IPS DF 6.9 (cell line): Measurements from ENCODE around the gene NEIL1.
"Not testable (repeated sequence)": the region's sequence is repeated elsewhere in the genome, so short reads cannot be mapped to it uniquely, and the experiment has no call there.

Experiments used
- DNase-seq: peaks from one replicate; pipeline ENCODE4 v3.0.0-alpha.2; 2013; ENCODE audit warnings: low read depth, low spot score
- H3K27ac ChIP-seq: one replicate; pipeline ENCODE4 v1.5.1; 2013; ENCODE audit warnings: low read length, control low read depth
- H3K27me3 ChIP-seq: 2 replicates; pipeline ENCODE4 v1.6.1; 2013; ENCODE audit warnings: mild to moderate bottlenecking, low read length; ENCODE audit not compliant: control insufficient read depth, insufficient read depth
- H3K36me3 ChIP-seq: 2 replicates; pipeline ENCODE4 v1.6.1; 2013; ENCODE audit warnings: low read length; ENCODE audit not compliant: control insufficient read depth, insufficient read depth
- H3K4me1 ChIP-seq: 2 replicates; pipeline ENCODE4 v1.6.1; 2013; ENCODE audit warnings: low read length; ENCODE audit not compliant: control insufficient read depth, insufficient read depth
- H3K4me3 ChIP-seq: 2 replicates; pipeline ENCODE4 v1.5.1; 2013; ENCODE audit warnings: mild to moderate bottlenecking, low read length
- H3K9me3 ChIP-seq: 2 replicates; pipeline ENCODE4 v1.6.1; 2013; ENCODE audit warnings: low read length, inconsistent platforms; ENCODE audit not compliant: control insufficient read depth, insufficient read depth
- WGBS: extraction: QIAGEN DNeasy Blood & Tissue Kit; methylation state at CpG from one replicate; pipeline ENCODE4 v1.1.7; 2013; ENCODE audit warnings: mixed read lengths, missing lambda C conversion rate; ENCODE audit not compliant: insufficient read length, insufficient coverage; 5-methylcytosine and 5-hydroxymethylcytosine counted together

The NEIL1 gene

GRCh38 chr15:75313116-75313845, 33.6 kb upstream of the NEIL1 start:
- no peak for DNase-seq
- Histone ChIP-seq H3K27ac (no peak overlapping the region), H3K4me3 (no peak overlapping the region), H3K36me3 (no peaks in the 10 kb centered on the region), H3K27me3 (no peaks in the 10 kb centered on the region), H3K9me3 (no peaks in the 10 kb centered on the region), H3K4me1 (no peaks in the 10 kb centered on the region)
- WGBS, result no CpG with 5 or more reads among the region's 13 CpGs

- H3K27me3 ChIP-seq, result no peaks in the 10 kb centered on the region
- H3K36me3 ChIP-seq, result no peaks in the 10 kb centered on the region
- no peaks in the 10 kb centered on the region for H3K9me3 ChIP-seq
- WGBS, result no CpG with 5 or more reads among the region's 5 CpGs
- no peak overlapping the region for H3K27ac ChIP-seq
- no peaks in the 10 kb centered on the region for H3K4me1 ChIP-seq
- no peak overlapping the region for H3K4me3 ChIP-seq
- no peak for DNase-seq
These were observed 32.1 kb upstream of the NEIL1 start for GRCh38 chr15:75314552-75315290.

DNA sequence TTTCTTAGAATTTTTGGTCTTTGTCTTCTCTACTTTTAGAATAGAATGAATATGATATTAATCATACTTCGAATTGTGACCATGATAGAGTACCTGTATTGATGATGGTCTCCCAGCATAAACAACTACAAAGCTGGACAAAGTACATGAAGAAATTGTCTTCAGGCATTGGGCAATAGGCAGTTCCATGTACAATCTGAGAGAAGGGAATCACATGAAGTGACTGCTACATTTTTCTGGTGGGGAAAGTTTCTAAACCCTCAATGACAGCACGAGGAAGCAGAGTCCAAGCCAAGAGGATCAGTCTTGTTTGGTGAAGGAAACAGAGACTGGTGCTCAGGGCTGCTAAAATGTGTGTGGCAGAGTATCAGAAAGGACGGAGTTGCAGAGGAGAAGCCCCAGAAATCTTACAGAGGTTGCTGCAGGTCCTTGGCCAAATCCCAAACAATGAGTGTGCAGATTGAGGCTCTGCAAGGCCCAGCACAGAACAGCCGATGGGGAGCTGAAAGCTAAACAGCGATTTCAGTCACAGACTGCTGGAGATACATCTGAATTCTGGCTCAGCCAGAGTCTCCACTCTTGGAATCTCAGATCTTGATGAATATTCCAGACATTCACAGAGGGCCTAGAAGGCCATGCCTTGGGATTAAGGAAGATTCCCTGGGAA, 27.5 kb upstream of the NEIL1 start:
- not testable (repeated sequence) for H3K4me3 ChIP-seq, H3K4me1 ChIP-seq, DNase-seq, H3K27ac ChIP-seq, H3K27me3 ChIP-seq, H3K36me3 ChIP-seq, H3K9me3 ChIP-seq
- no CpG with 5 or more reads among the region's 5 CpGs for WGBS

- no peak overlapping the region for H3K27ac ChIP-seq
- H3K27me3 ChIP-seq, result no peaks in the 10 kb centered on the region
- no peaks in the 10 kb centered on the region for H3K36me3 ChIP-seq
- H3K4me3 ChIP-seq, result no peak overlapping the region
- no peaks in the 10 kb centered on the region for H3K4me1 ChIP-seq
- H3K9me3 ChIP-seq, result no peaks in the 10 kb centered on the region
- 100% methylated on average over 5 of the region's 6 CpGs for WGBS
- DNase-seq, result no peak
These were observed 25.1 kb upstream of the NEIL1 start for GRCh38 chr15:75321711-75322110.

- no CpG with 5 or more reads among the region's 4 CpGs for WGBS
- no peaks in the 10 kb centered on the region for H3K9me3 ChIP-seq
- H3K4me1 ChIP-seq, result no peaks in the 10 kb centered on the region
- no peaks in the 10 kb centered on the region for H3K36me3 ChIP-seq
- no peak overlapping the region for H3K27ac ChIP-seq
- no peak for DNase-seq
- no peak overlapping the region for H3K4me3 ChIP-seq
- H3K27me3 ChIP-seq, result no peaks in the 10 kb centered on the region
These were observed 20.9 kb upstream of the NEIL1 start for GRCh38 chr15:75325922-75326321.

DNA sequence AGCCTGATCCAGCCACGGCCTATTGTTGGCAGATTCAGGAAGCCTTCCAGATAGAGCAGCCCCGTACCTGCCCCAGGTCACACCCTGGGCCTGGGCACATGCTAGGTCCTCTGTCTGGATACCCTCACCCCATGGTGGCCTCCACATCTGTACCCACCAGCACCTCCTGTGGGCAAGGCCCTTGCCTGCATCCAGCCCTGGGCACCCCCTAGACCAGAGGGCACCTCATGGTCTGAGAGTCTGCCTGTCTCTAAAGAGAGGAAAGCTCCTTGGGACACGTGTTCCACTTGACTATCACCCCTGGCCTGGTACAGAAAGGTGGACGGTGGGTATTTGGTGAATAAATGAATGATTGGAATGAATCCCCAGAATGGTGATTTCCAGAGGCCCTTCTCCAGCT, 19.8 kb upstream of the NEIL1 start:
- Histone ChIP-seq H3K4me3 (no peak overlapping the region), H3K36me3 (no peaks in the 10 kb centered on the region)
- WGBS, result no CpG with 5 or more reads among the region's 4 CpGs

GRCh38 chr15:75327491-75327890, 19.3 kb upstream of the NEIL1 start:
- no CpG with 5 or more reads among the region's 3 CpGs for WGBS
- Histone ChIP-seq H3K27me3 (no peaks in the 10 kb centered on the region), H3K4me1 (no peaks in the 10 kb centered on the region), H3K4me3 (no peak overlapping the region), H3K9me3 (no peaks in the 10 kb centered on the region), H3K36me3 (no peaks in the 10 kb centered on the region), H3K27ac (no peak overlapping the region)
- no peak for DNase-seq

More for the DNA sequence above, 19.8 kb upstream of the NEIL1 start:
- Histone ChIP-seq H3K27ac (no peak overlapping the region), H3K9me3 (no peaks in the 10 kb centered on the region), H3K4me1 (no peaks in the 10 kb centered on the region), H3K27me3 (no peaks in the 10 kb centered on the region)
- no peak for DNase-seq

- H3K36me3 ChIP-seq, result no peaks in the 10 kb centered on the region
- no CpG with 5 or more reads among the region's 10 CpGs for WGBS
- DNase-seq, result no peak
- no peaks in the 10 kb centered on the region for H3K9me3 ChIP-seq
- no peaks in the 10 kb centered on the region for H3K4me1 ChIP-seq
- H3K27ac ChIP-seq, result no peak overlapping the region
- H3K4me3 ChIP-seq, result no peak overlapping the region
- H3K27me3 ChIP-seq, result no peaks in the 10 kb centered on the region
These were observed 18.1 kb upstream of the NEIL1 start for GRCh38 chr15:75328493-75329314.

DNA sequence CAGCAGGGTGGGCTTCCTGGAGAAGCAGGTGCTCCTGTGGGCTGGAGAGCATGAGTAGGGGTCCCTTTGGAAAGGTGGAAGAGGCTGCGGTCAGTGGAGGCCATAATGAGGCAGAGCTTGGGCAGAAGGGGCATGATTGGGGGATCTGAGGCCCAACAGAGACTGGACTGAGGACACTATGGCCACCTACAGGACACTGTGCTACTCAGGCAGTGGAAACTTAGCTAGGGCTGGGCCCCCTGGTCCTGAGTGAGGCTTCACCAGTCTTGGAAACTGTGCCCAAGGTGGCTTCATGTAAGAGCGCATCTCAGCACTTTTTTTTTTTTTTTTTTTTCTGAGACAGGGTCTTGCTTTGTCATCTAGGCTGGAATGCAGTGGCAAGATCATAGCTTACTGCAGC, 17.3 kb upstream of the NEIL1 start:
- H3K9me3 ChIP-seq, result no peaks in the 10 kb centered on the region
- no peak for DNase-seq
- no peaks in the 10 kb centered on the region for H3K36me3 ChIP-seq
- H3K4me1 ChIP-seq, result no peaks in the 10 kb centered on the region
- WGBS, result no CpG with 5 or more reads among the region's 2 CpGs
- H3K4me3 ChIP-seq, result no peak overlapping the region
- H3K27me3 ChIP-seq, result no peaks in the 10 kb centered on the region
- no peak overlapping the region for H3K27ac ChIP-seq

GRCh38 chr15:75332093-75332492, 14.7 kb upstream of the NEIL1 start:
- H3K27me3 ChIP-seq, H3K4me1 ChIP-seq, H3K4me3 ChIP-seq, H3K36me3 ChIP-seq, H3K27ac ChIP-seq, DNase-seq, H3K9me3 ChIP-seq: not testable (repeated sequence)
- whole genome bisulfite sequencing, result no CpG with 5 or more reads among the region's 7 CpGs
